Measurements from ENCODE around the gene HEXB. TPM values are rescaled to one million over a fixed set of nuclear protein-coding genes. Genes with fewer than 3 reads are reported as not detected.
"Not testable (repeated sequence)": the region's sequence is repeated elsewhere in the genome, so short reads cannot be mapped to it uniquely, and the experiment has no call there.

The HEXB gene
- total RNA-seq, 1 donor from 2014 or later: 124 TPM

DNA sequence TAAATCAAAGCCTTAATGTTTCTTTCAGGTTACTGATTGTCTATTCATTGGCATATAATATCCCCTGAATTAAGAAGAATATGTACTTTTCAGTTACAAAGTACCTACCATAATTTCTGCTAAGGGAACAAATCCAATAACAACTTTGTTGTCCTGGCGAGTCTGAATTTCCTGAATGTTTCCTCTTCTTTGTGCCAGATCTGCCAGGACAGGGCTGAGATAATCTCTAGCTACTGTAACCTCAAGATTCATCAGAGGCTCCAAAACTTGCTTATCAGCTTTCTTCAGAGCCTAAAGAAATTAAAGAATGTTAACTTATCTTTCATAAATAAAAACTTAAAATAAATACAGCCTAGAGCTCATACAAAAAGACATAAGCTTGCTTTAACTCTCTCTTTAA, 37.2 kb downstream of the HEXB start:
- TF ChIP-seq CTCF (IDR thresholded peaks at IDR 0.05): no peak
- Histone ChIP-seq H3K27me3 (no peaks in the 10 kb centered on the region), H3K36me3 (peaks cover 47 to 68% of the 10 kb centered on the region in 2 donors), H3K4me1 (no peaks in the 10 kb centered on the region), H3K9me3 (no peaks in the 10 kb centered on the region), H3K27ac (peak overlapping the region in 1 of 2 donors; percentile 18), H3K4me3 (no peak overlapping the region)
- intact Hi-C loops (cut with DNase I): no loop called here
- DNase-seq (ENCODE audit: low spot score in 2 of 2): no peak

DNA sequence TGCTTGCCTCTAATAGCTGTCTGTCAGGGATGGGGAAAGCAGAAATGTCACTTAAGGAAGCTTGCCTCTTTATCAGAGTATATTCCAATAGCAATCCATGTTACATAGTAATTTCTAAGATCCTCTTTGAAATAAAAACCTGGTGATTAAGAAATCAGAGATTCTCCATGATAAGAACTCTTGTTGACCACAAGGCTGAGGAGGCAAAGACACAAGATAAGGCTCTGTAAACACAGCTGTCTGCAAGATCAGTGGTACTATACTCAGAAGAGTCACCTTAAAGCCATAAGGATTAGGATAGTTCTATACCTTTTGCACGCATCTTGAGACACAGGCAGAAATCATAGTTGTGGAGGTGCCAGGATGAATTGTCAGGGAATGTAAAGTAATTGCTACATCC, 40.3 kb downstream of the HEXB start:
- TF ChIP-seq CTCF (IDR thresholded peaks at IDR 0.05): no peak
- intact Hi-C loops (cut with DNase I): no loop called here
- H3K4me3 ChIP-seq: no peak overlapping the region
- H3K9me3 ChIP-seq: no peaks in the 10 kb centered on the region
- no peaks in the 10 kb centered on the region for H3K27me3 ChIP-seq
- H3K36me3 ChIP-seq: peaks cover 42 to 59% of the 10 kb centered on the region in 2 donors
- H3K27ac ChIP-seq: no peak overlapping the region
- DNase-seq (ENCODE audit: low spot score in 2 of 2): no peak
- H3K4me1 ChIP-seq: no peaks in the 10 kb centered on the region

- H3K27me3 ChIP-seq: no peaks in the 10 kb centered on the region
- no peak overlapping the region for H3K4me3 ChIP-seq
- H3K9me3 ChIP-seq: no peaks in the 10 kb centered on the region
- no peak overlapping the region for H3K27ac ChIP-seq
- no peaks in the 10 kb centered on the region for H3K4me1 ChIP-seq
- intact Hi-C loops (cut with DNase I): no loop called here
- no peak for TF ChIP-seq CTCF (IDR thresholded peaks at IDR 0.05)
- H3K36me3 ChIP-seq: peaks cover 39 to 68% of the 10 kb centered on the region in 2 donors
- no peak for DNase-seq (ENCODE audit: low spot score in 2 of 2)
Measured at GRCh38 chr5:74736759-74737158, 51.7 kb downstream of the HEXB start.

DNA sequence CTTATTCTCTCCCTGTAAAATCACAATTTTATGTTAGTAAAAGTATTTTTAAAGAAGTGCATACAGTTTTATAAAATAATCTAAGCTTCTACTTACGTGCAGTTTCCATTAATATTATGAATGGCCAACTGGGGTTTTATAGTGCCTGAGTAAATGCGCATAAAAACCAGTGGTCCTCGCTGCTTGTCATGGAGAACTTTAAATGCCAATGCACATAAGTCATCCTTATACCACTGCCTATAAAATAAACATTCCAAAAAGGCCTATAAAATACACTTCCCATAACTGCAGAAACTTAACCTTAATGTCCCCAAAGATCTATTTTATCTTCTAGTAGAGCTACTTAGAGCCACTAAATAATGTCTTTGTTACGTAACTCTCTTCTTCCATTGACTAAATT, 53.4 kb downstream of the HEXB start:
- Histone ChIP-seq H3K27me3 (no peaks in the 10 kb centered on the region), H3K9me3 (no peaks in the 10 kb centered on the region), H3K27ac (no peak overlapping the region), H3K36me3 (peaks cover 42 to 69% of the 10 kb centered on the region in 2 donors), H3K4me1 (no peaks in the 10 kb centered on the region), H3K4me3 (no peak overlapping the region)
- no peak for TF ChIP-seq CTCF (IDR thresholded peaks at IDR 0.05)
- intact Hi-C loops (cut with DNase I): no loop called here
- DNase-seq (ENCODE audit: low spot score in 2 of 2): no peak

GRCh38 chr5:74748742-74749141, 63.7 kb downstream of the HEXB start:
- H3K36me3 ChIP-seq: peaks cover 28 to 60% of the 10 kb centered on the region in 2 donors
- intact Hi-C loops (cut with DNase I): not testable (repeated sequence)

GRCh38 chr5:74761241-74761640, 76.2 kb downstream of the HEXB start:
- no peak for TF ChIP-seq CTCF (IDR thresholded peaks at IDR 0.05)
- Histone ChIP-seq H3K36me3 (peaks cover 21 to 26% of the 10 kb centered on the region in 2 donors), H3K9me3 (no peaks in the 10 kb centered on the region), H3K4me1 (peaks cover 7 to 14% of the 10 kb centered on the region in 2 donors), H3K27ac (no peak overlapping the region), H3K4me3 (no peak overlapping the region), H3K27me3 (no peaks in the 10 kb centered on the region)
- DNase-seq (ENCODE audit: low spot score in 2 of 2): no peak
- intact Hi-C loops (cut with DNase I): loop anchor here (10.0 kb wide), 1 partner anchor 184 kb away; no protein-coding TSS in a partner anchor

More at GRCh38 chr5:74748742-74749141, 63.7 kb downstream of the HEXB start:
- not testable (repeated sequence) for H3K27ac ChIP-seq; H3K4me3 ChIP-seq; DNase-seq (ENCODE audit: low spot score in 2 of 2); H3K27me3 ChIP-seq; H3K9me3 ChIP-seq; H3K4me1 ChIP-seq

Measured in ascending aorta (tissue), 2 donors.